B cell (primary cell): ENCODE results near the gene BBX.

Experiments
- CTCF ChIP-seq: fragments of 200-600 bp; IDR thresholded peaks from one replicate; pipeline ENCODE4 v1.8.0; 2022; ENCODE audit warnings: antibody characterized with exemption, mild to moderate bottlenecking
- EZH2 ChIP-seq: IDR thresholded peaks from 2 replicates; pipeline ENCODE4 v1.6.1; 2012; ENCODE audit warnings: borderline replicate concordance, low read depth, mild to moderate bottlenecking, moderate library complexity, low read length; ENCODE audit not compliant: insufficient read depth, poor library complexity, severe bottlenecking

DNA sequence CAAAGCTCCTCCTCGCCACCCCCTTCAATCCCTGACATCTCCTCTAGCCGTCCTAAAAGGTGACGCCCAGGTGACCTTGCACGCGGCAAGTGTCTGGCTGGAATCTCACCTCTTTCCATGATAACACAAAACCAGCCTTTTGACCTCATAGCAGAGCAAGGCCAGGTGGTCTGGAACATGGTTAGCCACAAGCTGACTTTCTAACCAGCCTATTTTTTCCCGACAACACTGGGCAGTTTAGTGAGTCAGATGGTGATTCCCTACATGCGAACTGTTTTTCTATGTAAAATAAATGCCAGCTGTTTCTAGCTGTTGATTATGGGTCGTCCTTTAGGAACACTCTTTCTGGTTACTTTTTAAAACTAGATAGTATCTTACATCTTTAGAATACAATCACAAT lies 325.0 kb downstream of the BBX start:
- TF ChIP-seq EZH2: no peak
- TF ChIP-seq CTCF: no peak
